Panc1 (cell line): Measurements from ENCODE around the gene ADAMTS2. TPM values are rescaled to one million over a fixed set of nuclear protein-coding genes. Genes with fewer than 3 reads are reported as not detected.

Experiments
- ATAC-seq: fragments of 200-7000 bp; cut with Tn5 transposase; 2 replicates; pipeline ENCODE4 v1.9.1; 2020; ENCODE audit warnings: mild to moderate bottlenecking, moderate library complexity
- BruUV-seq: library from RNA; stranded (reverse); fragments of 400-500 nt; replicated peaks from 2 replicates; lab custom pipeline; 2021; lab: Mats Ljungman, UMichigan
- CTCF ChIA-PET: fragments of 300-600 bp; sonication (Branson Sonifier 250); formaldehyde crosslinking; loops from one replicate; lab custom pipeline; 2022; ENCODE audit warnings: antibody characterized with exemption; lab: Charles Lee
- POLR2A ChIA-PET: fragments of 300-600 bp; sonication (Branson Sonifier 250); formaldehyde crosslinking; loops from one replicate; lab custom pipeline; 2022; ENCODE audit warnings: antibody characterized with exemption; lab: Charles Lee
- DNase-seq: peaks from one replicate; pipeline ENCODE4 v3.0.0-alpha.2; 2010; ENCODE audit warnings: low read depth, low spot score
- H3K27ac ChIP-seq: 2 replicates; pipeline ENCODE4 v1.5.1; 2011; ENCODE audit warnings: mild to moderate bottlenecking, low read length, inconsistent platforms
- H3K27me3 ChIP-seq: fragments of 200-500 bp; sonication (Bioruptor generic); 2 replicates; pipeline ENCODE4 v1.6.0; 2014; ENCODE audit warnings: low read length, inconsistent platforms; ENCODE audit not compliant: control insufficient read depth, insufficient read depth
- H3K36me3 ChIP-seq: fragments of 200-500 bp; sonication (Bioruptor generic); 2 replicates; pipeline ENCODE4 v1.5.1; 2014; ENCODE audit warnings: inconsistent platforms, mild to moderate bottlenecking, low read length, moderate library complexity; ENCODE audit not compliant: control insufficient read depth, insufficient read depth
- H3K4me1 ChIP-seq: 2 replicates; pipeline ENCODE4 v1.5.1; 2011; ENCODE audit warnings: inconsistent platforms, mild to moderate bottlenecking, low read length, moderate library complexity; ENCODE audit not compliant: control insufficient read depth, insufficient read depth
- H3K4me3 ChIP-seq, 2 experiments: 2 replicates each; pipeline ENCODE4 v1.5.1; 2011 to 2012; ENCODE audit warnings: low read depth in 2 of 2, low read length in 2 of 2, mild to moderate bottlenecking in 2 of 2, inconsistent platforms in 1 of 2, moderate library complexity in 1 of 2
- H3K9me3 ChIP-seq: fragments of 200-500 bp; sonication (Bioruptor generic); 2 replicates; pipeline ENCODE4 v1.5.1; 2014; ENCODE audit warnings: low read depth, mild to moderate bottlenecking, inconsistent platforms, low read length, moderate library complexity; ENCODE audit not compliant: control insufficient read depth, insufficient read depth
- POLR2AphosphoS5 ChIP-seq: IDR thresholded peaks from 2 replicates; pipeline ENCODE4 v1.6.1; 2012; ENCODE audit warnings: mild to moderate bottlenecking, low read depth, low read length, moderate library complexity
- SIN3A ChIP-seq: IDR thresholded peaks from 2 replicates; pipeline ENCODE4 v1.6.1; 2012; ENCODE audit warnings: low read depth, mild to moderate bottlenecking, low read length, moderate library complexity, borderline replicate concordance; ENCODE audit not compliant: insufficient read depth
- TCF7L2 ChIP-seq: IDR thresholded peaks from 2 replicates; pipeline ENCODE4 v1.6.1; 2011; ENCODE audit warnings: mild to moderate bottlenecking, low read depth, low read length, inconsistent platforms
- in situ Hi-C: cut with HindIII; loops from 2 replicates; pipeline ENCODE4 v1.10.0; 2016; ENCODE audit warnings: low sequenced_read_pairs, low pct_unique_long_range_greater_than_20kb
- intact Hi-C: fragments of 100-400 bp; cut with micrococcal nuclease; formaldehyde crosslinking; loops from one replicate; pipeline ENCODE4 v1.10.0; 2022; ENCODE audit not compliant: unreplicated experiment
- total RNA-seq: library from RNA; stranded (reverse); gene quantifications from one replicate; pipeline ENCODE4 v1.2.1, GENCODE V29; 2021; ENCODE audit not compliant: unreplicated experiment
- TF ChIP-seq, protein P1 (sequence below), 2 experiments: IDR thresholded peaks; 2 replicates each; pipeline ENCODE4 v1.6.1; 2011 to 2012; ENCODE audit warnings: low read depth in 2 of 2, control low read depth in 1 of 2, low read length in 1 of 2, mild to moderate bottlenecking in 1 of 2, moderate library complexity in 1 of 2; ENCODE audit not compliant: insufficient read depth in 1 of 2
- TF ChIP-seq, protein P2 (sequence below): fragments of 450-650 bp; IDR thresholded peaks from 2 replicates; pipeline ENCODE4 v1.5.1; 2017; ENCODE audit warnings: mild to moderate bottlenecking

ADAMTS2 gene
- total RNA-seq, 1 experiment from 2014 or later, result 0.13 TPM

DNA sequence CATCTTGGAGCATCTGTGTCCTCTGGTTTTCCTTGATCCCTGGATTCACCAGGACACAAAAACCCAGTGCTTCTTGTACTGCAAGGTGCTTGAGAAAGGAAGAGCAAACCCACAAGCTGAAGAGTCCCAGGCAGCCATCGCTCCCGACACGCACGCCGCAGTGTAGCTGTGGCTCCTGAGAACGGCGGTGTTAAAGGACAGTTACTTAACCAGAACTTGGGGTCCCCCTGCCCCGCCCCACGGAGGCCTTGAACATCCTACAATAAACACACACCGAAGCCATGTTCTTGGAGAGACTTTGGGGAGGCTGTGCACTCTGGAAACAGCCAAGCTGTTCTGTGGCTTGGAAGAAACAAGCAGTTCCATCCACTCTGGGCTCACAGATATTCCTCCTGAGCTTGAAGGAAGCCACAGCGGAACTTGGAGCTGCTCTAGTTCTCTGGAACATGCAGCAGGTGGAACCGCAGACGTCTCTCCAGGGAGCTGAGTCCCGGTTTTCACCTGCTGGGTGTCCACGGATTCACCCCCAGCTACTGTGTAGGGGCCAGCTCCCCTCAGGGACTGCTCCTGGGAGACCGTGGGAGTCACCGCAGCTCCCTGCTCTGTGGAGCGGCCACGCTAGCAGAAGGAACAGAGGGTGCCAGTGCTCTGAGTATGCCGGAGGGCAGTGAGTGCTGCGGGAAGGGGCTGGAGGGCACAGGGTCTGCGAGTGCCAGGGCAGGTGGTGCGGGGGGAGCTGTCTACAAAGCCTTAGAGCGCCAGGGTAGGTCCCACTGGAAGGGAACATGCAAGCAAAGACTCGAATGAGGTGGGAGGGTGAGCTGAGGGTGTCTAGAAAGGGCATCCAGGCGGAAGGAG lies 107.3 kb downstream of the ADAMTS2 start:
- H3K27me3 ChIP-seq, result peaks cover 2% of the 10 kb centered on the region; the same call in 1 of the 2 replicates
- no TSS peak for BruUV-seq
- H3K4me1 ChIP-seq, result no peaks in the 10 kb centered on the region
- DNase-seq (no peak), ATAC-seq (no peak)
- no peaks in the 10 kb centered on the region for H3K36me3 ChIP-seq
- H3K4me3 ChIP-seq, result no peak overlapping the region
- intact Hi-C loops, result no loop called here
- no peaks in the 10 kb centered on the region for H3K9me3 ChIP-seq
- no peak overlapping the region for H3K27ac ChIP-seq
- CTCF ChIA-PET, result no interaction called here
- in situ Hi-C loops, result no loop called here
- TF ChIP-seq, protein P1, sequence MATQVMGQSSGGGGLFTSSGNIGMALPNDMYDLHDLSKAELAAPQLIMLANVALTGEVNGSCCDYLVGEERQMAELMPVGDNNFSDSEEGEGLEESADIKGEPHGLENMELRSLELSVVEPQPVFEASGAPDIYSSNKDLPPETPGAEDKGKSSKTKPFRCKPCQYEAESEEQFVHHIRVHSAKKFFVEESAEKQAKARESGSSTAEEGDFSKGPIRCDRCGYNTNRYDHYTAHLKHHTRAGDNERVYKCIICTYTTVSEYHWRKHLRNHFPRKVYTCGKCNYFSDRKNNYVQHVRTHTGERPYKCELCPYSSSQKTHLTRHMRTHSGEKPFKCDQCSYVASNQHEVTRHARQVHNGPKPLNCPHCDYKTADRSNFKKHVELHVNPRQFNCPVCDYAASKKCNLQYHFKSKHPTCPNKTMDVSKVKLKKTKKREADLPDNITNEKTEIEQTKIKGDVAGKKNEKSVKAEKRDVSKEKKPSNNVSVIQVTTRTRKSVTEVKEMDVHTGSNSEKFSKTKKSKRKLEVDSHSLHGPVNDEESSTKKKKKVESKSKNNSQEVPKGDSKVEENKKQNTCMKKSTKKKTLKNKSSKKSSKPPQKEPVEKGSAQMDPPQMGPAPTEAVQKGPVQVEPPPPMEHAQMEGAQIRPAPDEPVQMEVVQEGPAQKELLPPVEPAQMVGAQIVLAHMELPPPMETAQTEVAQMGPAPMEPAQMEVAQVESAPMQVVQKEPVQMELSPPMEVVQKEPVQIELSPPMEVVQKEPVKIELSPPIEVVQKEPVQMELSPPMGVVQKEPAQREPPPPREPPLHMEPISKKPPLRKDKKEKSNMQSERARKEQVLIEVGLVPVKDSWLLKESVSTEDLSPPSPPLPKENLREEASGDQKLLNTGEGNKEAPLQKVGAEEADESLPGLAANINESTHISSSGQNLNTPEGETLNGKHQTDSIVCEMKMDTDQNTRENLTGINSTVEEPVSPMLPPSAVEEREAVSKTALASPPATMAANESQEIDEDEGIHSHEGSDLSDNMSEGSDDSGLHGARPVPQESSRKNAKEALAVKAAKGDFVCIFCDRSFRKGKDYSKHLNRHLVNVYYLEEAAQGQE (IDR thresholded peaks at IDR 0.05; ENCODE audit: insufficient read depth in 1 of 2, low read depth in 2 of 2, low read length in 1 of 2), result no peak
- TF ChIP-seq SIN3A (no peak), TCF7L2 (no peak), POLR2AphosphoS5 (no peak)
- TF ChIP-seq, protein P2, sequence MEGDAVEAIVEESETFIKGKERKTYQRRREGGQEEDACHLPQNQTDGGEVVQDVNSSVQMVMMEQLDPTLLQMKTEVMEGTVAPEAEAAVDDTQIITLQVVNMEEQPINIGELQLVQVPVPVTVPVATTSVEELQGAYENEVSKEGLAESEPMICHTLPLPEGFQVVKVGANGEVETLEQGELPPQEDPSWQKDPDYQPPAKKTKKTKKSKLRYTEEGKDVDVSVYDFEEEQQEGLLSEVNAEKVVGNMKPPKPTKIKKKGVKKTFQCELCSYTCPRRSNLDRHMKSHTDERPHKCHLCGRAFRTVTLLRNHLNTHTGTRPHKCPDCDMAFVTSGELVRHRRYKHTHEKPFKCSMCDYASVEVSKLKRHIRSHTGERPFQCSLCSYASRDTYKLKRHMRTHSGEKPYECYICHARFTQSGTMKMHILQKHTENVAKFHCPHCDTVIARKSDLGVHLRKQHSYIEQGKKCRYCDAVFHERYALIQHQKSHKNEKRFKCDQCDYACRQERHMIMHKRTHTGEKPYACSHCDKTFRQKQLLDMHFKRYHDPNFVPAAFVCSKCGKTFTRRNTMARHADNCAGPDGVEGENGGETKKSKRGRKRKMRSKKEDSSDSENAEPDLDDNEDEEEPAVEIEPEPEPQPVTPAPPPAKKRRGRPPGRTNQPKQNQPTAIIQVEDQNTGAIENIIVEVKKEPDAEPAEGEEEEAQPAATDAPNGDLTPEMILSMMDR, result no peak
- POLR2A ChIA-PET, result no interaction called here

DNA sequence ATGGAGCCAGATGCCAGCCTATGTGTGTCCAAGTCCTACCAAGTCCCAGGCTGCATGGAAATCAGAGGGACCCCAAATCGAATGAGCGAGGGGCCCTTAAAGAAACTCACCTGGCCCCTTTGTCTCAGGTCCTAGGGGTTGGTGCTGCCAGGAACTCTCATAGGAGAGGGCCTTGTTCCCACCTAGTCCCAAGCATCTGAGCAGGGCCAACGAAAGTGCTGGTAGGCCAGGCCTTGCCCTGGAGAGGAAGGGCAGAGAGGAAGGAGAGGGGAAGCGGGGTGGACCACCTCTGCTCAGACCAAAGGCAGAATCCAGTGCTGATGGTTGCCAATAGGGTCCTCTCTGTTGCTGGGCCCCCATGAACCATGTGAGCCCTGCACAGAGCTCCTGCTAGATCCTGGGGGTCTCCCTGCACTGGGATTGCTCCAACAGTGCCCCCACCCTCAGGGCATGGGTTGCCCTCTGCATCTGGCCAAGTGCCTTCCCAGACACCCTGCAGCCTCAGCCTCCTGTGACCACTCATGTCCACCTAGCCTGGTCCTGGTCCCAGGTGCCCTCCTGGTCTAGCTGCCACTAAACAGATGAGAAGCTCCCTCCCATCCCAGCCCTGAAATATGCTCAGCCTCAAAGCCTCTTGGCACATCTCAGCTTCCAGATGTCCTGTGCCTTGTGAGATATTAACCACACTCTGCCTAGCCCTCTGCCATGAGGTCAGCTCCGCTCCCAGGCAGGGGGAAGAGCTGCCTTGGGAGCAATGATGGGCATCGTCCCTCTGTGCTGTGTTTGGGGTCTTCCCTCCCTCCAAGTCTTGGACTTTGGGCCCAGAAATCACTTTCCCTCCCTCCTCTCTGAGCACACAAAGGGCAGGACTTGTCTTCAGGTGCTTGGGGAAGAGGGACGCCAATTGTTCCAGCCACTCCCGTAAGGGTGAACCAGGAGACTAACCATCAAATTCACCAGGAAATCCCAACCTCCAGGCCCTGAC lies 109.6 kb downstream of the ADAMTS2 start:
- no TSS peak for BruUV-seq
- Histone ChIP-seq H3K9me3 (no peaks in the 10 kb centered on the region), H3K4me3 (no peak overlapping the region), H3K27me3 (no peaks in the 10 kb centered on the region; the same call in 1 of the 2 replicates), H3K36me3 (no peaks in the 10 kb centered on the region), H3K4me1 (no peaks in the 10 kb centered on the region), H3K27ac (no peak overlapping the region)
- intact Hi-C loops (no loop called here), in situ Hi-C loops (no loop called here)
- no peak for ATAC-seq
- ChIA-PET POLR2A (no interaction called here), CTCF (interaction anchor here (0.7 kb wide), 1 partner anchor 1807 kb away, joined by 3 read pairs; no protein-coding TSS in a partner anchor)
- TF ChIP-seq TCF7L2 (no peak), POLR2AphosphoS5 (no peak), SIN3A (no peak)
- TF ChIP-seq, protein P2, result no peak
- TF ChIP-seq, protein P1 (IDR thresholded peaks at IDR 0.05; ENCODE audit: insufficient read depth in 1 of 2, low read depth in 2 of 2, low read length in 1 of 2), result no peak
- DNase-seq, result no peak
